Measurements from ENCODE around the gene DGKD.

DNA sequence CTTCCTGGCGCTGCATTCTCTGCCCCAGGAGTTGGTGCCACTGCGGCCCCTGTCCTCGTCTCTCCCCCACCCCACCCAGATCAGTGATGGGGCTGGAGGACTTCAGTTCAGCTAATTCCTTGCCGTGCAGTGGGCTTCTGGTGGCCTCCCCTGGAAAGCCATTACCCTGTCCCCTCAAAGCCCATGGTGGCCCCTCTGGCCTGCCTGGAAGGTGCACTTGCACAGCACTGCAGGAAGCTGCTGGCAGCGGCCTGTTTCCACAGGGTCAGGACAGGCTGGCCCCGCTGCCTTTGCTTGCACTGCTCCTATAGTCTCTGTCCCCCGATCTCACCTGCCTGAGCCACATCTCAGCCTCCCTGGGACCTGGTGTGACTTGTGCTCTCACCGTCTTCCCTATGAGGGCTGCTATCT, 107.2 kb downstream of the DGKD start:
- TF ChIP-seq, protein P1, sequence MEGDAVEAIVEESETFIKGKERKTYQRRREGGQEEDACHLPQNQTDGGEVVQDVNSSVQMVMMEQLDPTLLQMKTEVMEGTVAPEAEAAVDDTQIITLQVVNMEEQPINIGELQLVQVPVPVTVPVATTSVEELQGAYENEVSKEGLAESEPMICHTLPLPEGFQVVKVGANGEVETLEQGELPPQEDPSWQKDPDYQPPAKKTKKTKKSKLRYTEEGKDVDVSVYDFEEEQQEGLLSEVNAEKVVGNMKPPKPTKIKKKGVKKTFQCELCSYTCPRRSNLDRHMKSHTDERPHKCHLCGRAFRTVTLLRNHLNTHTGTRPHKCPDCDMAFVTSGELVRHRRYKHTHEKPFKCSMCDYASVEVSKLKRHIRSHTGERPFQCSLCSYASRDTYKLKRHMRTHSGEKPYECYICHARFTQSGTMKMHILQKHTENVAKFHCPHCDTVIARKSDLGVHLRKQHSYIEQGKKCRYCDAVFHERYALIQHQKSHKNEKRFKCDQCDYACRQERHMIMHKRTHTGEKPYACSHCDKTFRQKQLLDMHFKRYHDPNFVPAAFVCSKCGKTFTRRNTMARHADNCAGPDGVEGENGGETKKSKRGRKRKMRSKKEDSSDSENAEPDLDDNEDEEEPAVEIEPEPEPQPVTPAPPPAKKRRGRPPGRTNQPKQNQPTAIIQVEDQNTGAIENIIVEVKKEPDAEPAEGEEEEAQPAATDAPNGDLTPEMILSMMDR (IDR thresholded peaks at IDR 0.05) = no peak
- TF ChIP-seq POLR2A (IDR thresholded peaks at IDR 0.05) = no peak
